Measurements from ENCODE around the gene MRPL3.
"Not testable (repeated sequence)": the region's sequence is repeated elsewhere in the genome, so short reads cannot be mapped to it uniquely, and the experiment has no call there.

MRPL3 gene

GRCh38 chr3:131491775-131492174 is 11.0 kb downstream of the MRPL3 start:
- no peak for DNase-seq

DNA sequence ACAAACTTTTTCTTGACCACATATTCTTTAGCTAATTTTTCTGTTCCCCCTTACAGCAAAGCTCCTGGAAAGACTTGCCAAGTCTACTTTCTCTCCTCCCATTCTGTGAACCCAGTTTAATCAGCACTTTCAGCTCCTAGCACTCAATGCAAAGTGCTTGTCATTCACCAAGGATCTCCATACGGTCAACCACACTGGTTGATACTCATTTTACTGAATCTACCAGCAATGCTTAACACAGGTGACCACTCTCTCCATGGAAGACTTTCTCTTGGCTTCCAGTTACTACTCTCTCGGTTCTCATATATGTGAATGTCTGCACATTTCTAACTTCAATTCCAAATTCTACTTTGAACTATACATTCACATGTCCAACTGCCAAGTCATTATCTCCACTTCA is 11.7 kb downstream of the MRPL3 start:
- no peak for DNase-seq

GRCh38 chr3:131486545-131486944 is 16.2 kb downstream of the MRPL3 start:
- not testable (repeated sequence) for DNase-seq

GRCh38 chr3:131485119-131485518 is 17.7 kb downstream of the MRPL3 start:
- no peak for DNase-seq

DNA sequence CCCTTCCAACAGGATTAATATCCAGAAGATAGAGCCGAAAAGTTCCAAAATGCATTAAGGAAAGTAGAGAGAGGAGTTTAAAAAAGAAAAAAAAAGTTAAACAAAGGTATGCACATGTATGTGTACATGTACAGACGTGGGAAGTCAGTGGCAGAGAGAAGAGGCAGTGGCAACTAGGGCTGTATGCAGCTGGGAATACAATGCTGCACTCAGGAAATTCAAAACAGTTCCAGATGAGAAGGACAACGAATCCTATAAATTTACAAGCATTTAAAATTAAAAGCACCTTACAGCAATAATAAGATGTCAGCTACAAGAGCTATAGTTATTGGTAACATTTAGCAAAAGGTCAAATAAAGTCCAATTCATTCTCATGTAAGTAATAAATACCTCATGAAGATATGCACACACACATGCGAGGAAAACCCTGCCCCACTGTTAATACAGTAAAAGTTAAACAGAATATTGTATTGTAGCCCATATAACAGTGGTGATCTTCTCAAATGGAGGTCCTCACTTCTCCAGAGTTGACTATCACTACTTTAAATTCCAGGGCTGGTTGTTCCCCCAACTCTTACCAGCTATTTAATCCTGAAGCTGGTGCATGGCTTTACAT is 18.2 kb downstream of the MRPL3 start:
- no peak for DNase-seq

DNA sequence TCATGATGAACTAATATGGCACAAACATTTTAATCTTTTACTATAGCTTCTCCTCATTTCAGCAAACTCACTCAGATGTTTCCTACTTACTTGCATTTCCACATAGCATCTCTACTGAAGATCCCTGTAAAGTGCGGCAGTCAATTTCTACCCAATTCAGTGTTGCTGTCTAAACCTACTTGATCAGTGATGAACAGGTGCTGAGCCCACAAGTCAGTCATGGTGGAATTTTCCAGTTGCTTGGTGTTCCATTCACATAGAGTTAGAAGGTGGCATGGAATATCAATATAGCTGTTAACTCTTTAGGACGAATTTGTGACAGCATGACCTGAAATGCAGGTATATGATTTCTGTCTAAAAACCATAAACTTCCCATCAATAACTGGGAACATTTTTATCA is 22.7 kb downstream of the MRPL3 start:
- no peak for DNase-seq

GRCh38 chr3:131477813-131478212 is 25.0 kb downstream of the MRPL3 start:
- no peak for DNase-seq

- no peak for DNase-seq
Measured at GRCh38 chr3:131474115-131474514, 28.7 kb downstream of the MRPL3 start.

DNA sequence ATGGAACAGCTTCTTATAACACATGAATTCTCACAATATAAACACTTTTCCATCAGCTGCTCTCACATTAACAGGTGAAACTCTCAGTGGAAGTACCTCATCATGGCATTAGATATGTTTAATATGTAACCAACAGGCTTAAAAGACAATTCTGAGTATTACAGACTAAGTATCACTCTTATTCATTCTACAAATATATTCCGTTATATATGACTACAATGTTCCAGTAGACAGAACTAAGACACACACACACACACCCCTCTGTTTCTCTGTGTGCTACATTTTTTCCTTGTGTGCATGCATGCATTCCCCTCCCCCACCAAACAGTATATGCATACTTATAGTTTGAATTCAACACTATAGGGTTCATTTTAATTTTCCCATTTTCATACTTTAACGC is 32.4 kb downstream of the MRPL3 start:
- no peak for DNase-seq

GRCh38 chr3:131458653-131459052 is 44.1 kb downstream of the MRPL3 start:
- DNase-seq = no peak

- no peak for DNase-seq
Measured at GRCh38 chr3:131457220-131457619, 45.6 kb downstream of the MRPL3 start.

GRCh38 chr3:131454501-131454900 is 48.3 kb downstream of the MRPL3 start:
- no peak for DNase-seq

DNA sequence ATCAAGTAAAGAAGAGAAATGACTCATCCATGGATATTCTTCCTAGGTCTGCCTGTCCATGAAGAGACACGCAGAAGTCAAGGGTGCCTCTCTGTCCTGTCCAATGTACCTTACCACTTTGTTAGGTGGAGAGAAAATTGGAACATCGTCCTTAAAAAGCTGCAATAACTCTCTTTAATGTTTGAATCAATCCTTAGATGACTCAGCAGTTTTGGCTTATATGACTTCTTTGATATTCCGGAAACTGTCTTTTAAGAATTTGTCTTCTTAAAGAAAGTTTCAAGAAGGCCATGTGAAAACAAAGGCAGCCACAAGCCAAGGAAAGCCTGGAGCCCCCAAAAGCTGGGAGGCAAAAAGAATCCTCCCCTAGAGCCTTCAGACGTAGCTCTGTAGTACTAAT is 49.2 kb downstream of the MRPL3 start:
- no peak for DNase-seq

DNA sequence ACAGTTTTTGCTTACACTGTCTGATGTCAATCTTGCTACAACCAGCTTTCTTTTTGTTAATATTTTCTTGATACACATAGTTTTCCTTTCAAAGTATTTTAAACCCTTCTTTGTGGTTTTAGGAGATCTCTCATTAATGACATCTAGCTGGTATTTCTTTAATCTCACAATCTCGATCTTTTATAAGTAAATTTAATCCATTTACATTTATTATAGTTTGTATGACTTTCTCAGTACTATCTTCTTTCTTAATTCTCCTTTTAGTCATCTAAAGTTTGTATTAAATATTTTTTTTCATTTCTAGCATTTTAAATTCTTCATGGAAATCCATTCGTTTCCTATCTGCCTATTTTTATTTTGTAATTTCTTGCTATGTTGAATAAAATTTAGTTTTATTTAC is 55.4 kb downstream of the MRPL3 start:
- no peak for DNase-seq

GRCh38 chr3:131444180-131444579 is 58.6 kb downstream of the MRPL3 start:
- no peak for DNase-seq

DNA sequence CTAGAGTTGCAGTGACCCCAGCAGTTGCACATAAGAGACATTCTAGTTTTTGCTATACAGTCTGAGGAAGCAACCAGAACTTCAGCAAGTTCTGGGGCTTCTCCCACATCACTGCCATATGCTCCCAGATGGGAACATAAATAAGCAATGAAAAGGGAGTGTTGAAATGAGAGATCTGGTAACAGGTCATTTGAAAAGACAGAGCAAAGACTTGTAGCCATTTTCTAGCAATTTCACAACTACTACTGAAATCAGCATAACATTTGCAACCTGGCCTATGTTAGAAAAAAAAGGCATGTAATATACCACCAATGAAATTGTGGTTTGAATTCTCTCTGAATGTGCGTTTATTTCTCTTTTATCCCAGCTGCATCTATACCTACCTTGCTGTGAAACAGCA is 63.7 kb downstream of the MRPL3 start:
- no peak for DNase-seq

- DNase-seq = no peak
Measured at GRCh38 chr3:131435000-131435399, 67.8 kb downstream of the MRPL3 start.

- DNase-seq = no peak
Measured at GRCh38 chr3:131432441-131432840, 70.3 kb downstream of the MRPL3 start.

GRCh38 chr3:131431754-131432153 is 71.0 kb downstream of the MRPL3 start:
- no peak for DNase-seq

DNA sequence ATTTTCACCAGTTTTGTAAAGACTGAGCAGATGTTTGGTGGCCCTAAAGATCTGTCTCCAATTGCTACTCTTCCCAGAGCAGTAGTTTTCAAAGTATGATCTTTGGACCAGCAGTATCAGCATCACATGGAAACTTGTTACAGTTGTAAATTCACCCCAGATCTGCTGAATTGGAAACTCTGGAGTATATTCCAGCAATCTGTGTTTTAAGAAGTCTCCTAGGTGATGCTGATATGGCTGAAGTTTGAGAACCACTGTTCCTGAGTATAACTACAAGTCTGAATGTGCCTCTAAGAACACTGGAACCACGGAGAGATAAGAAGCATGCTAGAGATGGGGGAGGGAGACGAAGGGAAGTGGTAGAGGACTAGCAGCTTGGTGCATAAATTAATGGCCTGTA is 75.5 kb downstream of the MRPL3 start:
- no peak for DNase-seq

- no peak for DNase-seq
Measured at GRCh38 chr3:131421957-131422498, 80.7 kb downstream of the MRPL3 start.

DNA sequence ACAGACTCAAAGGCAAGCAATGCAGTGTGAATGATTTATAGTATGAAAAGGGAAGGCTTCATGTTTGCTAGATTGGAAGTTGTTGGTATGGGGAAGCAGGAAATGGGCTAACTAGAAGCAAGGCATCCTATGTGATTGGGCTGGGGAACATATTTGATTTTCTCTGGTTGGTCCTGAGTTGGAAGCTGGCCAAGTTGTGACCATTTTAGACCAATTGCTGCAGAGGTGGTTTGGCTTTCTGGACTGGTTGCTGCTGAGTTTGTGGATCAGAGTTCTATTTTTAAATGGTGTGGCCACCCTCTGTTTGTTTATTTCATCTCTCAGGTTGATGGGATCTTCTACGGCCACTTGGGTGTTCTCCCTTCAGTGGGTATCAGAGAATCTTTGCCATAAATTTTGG is 81.5 kb downstream of the MRPL3 start:
- no peak for DNase-seq

DNA sequence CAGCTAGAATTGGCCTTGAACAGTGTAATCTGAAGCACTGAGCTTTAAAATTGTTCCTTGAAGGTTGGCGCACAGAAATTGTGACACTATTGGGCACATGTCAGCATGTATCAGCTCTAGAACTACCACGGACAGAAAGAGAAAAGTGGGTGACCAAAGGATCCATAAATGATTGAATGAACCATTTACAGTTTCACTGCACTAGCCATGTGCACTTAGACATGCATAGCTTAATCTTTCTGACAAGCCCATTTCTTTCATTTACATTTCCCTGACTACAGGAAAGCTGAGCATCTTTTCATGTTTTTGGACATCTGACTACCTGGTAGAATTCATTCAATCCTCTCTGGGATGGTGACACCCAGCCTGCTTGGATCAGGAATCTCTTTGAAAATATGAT is 85.0 kb downstream of the MRPL3 start:
- DNase-seq = no peak
